ENCODE data around the gene TTC28. TPM values are rescaled to one million over a fixed set of nuclear protein-coding genes. Genes with fewer than 3 reads are reported as not detected.
"Not testable (repeated sequence)": the region's sequence is repeated elsewhere in the genome, so short reads cannot be mapped to it uniquely, and the experiment has no call there.

The TTC28 gene
- total RNA-seq, 4 donors from 2014 or later, result 35.6 to 42.6 (median 36.9) TPM

GRCh38 chr22:28464127-28464526, 215.5 kb downstream of the TTC28 start:
- Histone ChIP-seq H3K27ac (replicated peaks in 1 of 4) (no peak overlapping the region), H3K36me3 (no peaks in the 10 kb centered on the region), H3K4me1 (peaks cover 0 to 8% (median 2%) of the 10 kb centered on the region in 4 donors), H3K27me3 (no peaks in the 10 kb centered on the region), H3K4me3 (no peak overlapping the region), H3K9me3 (no peaks in the 10 kb centered on the region)
- TF ChIP-seq POLR2AphosphoS5 (IDR thresholded peaks at IDR 0.05) (no peak), POLR2A (IDR thresholded peaks at IDR 0.05; ENCODE audit: low read depth) (no peak), CTCF (IDR thresholded peaks at IDR 0.05) (no peak), EP300 (IDR thresholded peaks at IDR 0.05) (no peak)
- 68% methylated on average over 1 of the region's 1 CpG for WGBS
- no peak for DNase-seq (ENCODE audit: extremely low spot score)
- intact Hi-C loops (cut with DNase I), result no loop called here

- H3K27me3 ChIP-seq; H3K4me1 ChIP-seq; H3K36me3 ChIP-seq; H3K9me3 ChIP-seq; intact Hi-C loops (cut with DNase I); H3K4me3 ChIP-seq; H3K27ac ChIP-seq (replicated peaks in 1 of 4); DNase-seq (ENCODE audit: extremely low spot score): not testable (repeated sequence)
- 100% methylated on average over 1 of the region's 1 CpG for WGBS
Measured at GRCh38 chr22:28463408-28463807, 216.2 kb downstream of the TTC28 start.

GRCh38 chr22:28462901-28463300, 216.7 kb downstream of the TTC28 start:
- no peak for TF ChIP-seq POLR2A (IDR thresholded peaks at IDR 0.05; ENCODE audit: low read depth)
- TF ChIP-seq POLR2AphosphoS5 (IDR thresholded peaks at IDR 0.05), result no peak
- no peak for TF ChIP-seq CTCF (IDR thresholded peaks at IDR 0.05)
- no peak for TF ChIP-seq EP300 (IDR thresholded peaks at IDR 0.05)
- intact Hi-C loops (cut with DNase I), result no loop called here
- no peaks in the 10 kb centered on the region for H3K36me3 ChIP-seq
- peaks cover 0 to 8% (median 2%) of the 10 kb centered on the region in 4 donors for H3K4me1 ChIP-seq
- no peak overlapping the region for H3K27ac ChIP-seq (replicated peaks in 1 of 4)
- no peaks in the 10 kb centered on the region for H3K27me3 ChIP-seq
- DNase-seq (ENCODE audit: extremely low spot score), result no peak
- WGBS, result 100% methylated on average over 2 of the region's 2 CpGs
- H3K9me3 ChIP-seq, result no peaks in the 10 kb centered on the region
- no peak overlapping the region for H3K4me3 ChIP-seq

- no peak overlapping the region for H3K4me3 ChIP-seq
- intact Hi-C loops (cut with DNase I), result no loop called here
- peaks cover 0 to 8% (median 2%) of the 10 kb centered on the region in 4 donors for H3K4me1 ChIP-seq
- no peaks in the 10 kb centered on the region for H3K9me3 ChIP-seq
- TF ChIP-seq CTCF (IDR thresholded peaks at IDR 0.05) (no peak), POLR2A (IDR thresholded peaks at IDR 0.05; ENCODE audit: low read depth) (no peak), EP300 (IDR thresholded peaks at IDR 0.05) (no peak), POLR2AphosphoS5 (IDR thresholded peaks at IDR 0.05) (no peak)
- 100% methylated on average over 1 of the region's 1 CpG for WGBS
- no peak for DNase-seq (ENCODE audit: extremely low spot score)
- no peaks in the 10 kb centered on the region for H3K36me3 ChIP-seq
- no peaks in the 10 kb centered on the region for H3K27me3 ChIP-seq
- H3K27ac ChIP-seq (replicated peaks in 1 of 4), result no peak overlapping the region
Measured at GRCh38 chr22:28462041-28462440, 217.6 kb downstream of the TTC28 start.

GRCh38 chr22:28454431-28455064, 225.1 kb downstream of the TTC28 start:
- H3K27me3 ChIP-seq, result no peaks in the 10 kb centered on the region
- TF ChIP-seq POLR2A (IDR thresholded peaks at IDR 0.05; ENCODE audit: low read depth) (no peak), POLR2AphosphoS5 (IDR thresholded peaks at IDR 0.05) (no peak), EP300 (IDR thresholded peaks at IDR 0.05) (no peak), CTCF (IDR thresholded peaks at IDR 0.05) (no peak)

More at GRCh38 chr22:28454431-28455064, 225.1 kb downstream of the TTC28 start:
- Histone ChIP-seq H3K4me3 (no peak overlapping the region), H3K4me1 (no peaks in the 10 kb centered on the region), H3K36me3 (no peaks in the 10 kb centered on the region), H3K9me3 (no peaks in the 10 kb centered on the region), H3K27ac (replicated peaks in 1 of 4) (no peak overlapping the region)
- DNase-seq (ENCODE audit: extremely low spot score), result no peak
- WGBS, result 59% methylated on average over 1 of the region's 1 CpG
- intact Hi-C loops (cut with DNase I), result no loop called here

Measured in esophagus muscularis mucosa (tissue), 4 donors.